Skeletal muscle satellite cell (primary cell): ENCODE data around the gene AGPAT3.

ENCODE experiments used
- H3K27me3 ChIP-seq: 2 replicates; pipeline ENCODE4 v1.7.0; 2013; ENCODE audit warnings: low read length; ENCODE audit not compliant: control insufficient read depth, insufficient read depth
- H3K36me3 ChIP-seq: 2 replicates; pipeline ENCODE4 v1.7.0; 2013; ENCODE audit warnings: mild to moderate bottlenecking, control low read depth, low read length; ENCODE audit not compliant: insufficient read depth
- H3K4me1 ChIP-seq: 2 replicates; pipeline ENCODE4 v1.7.0; 2013; ENCODE audit warnings: low read length; ENCODE audit not compliant: control insufficient read depth, insufficient read depth
- H3K4me2 ChIP-seq: 2 replicates; pipeline ENCODE4 v1.7.0; 2013; ENCODE audit warnings: mild to moderate bottlenecking, low read length
- H3K4me3 ChIP-seq: 2 replicates; pipeline ENCODE4 v1.7.0; 2013; ENCODE audit warnings: low read length
- H3K9ac ChIP-seq: 2 replicates; pipeline ENCODE4 v1.7.0; 2013; ENCODE audit warnings: mild to moderate bottlenecking, low read depth, low read length, moderate library complexity
- H3K9me3 ChIP-seq: replicated peaks from 2 replicates; pipeline ENCODE4 v1.7.0; 2013; ENCODE audit warnings: mild to moderate bottlenecking, control low read depth, low read length

The AGPAT3 gene

GRCh38 chr21:43991447-43991991 lies 126.5 kb downstream of the AGPAT3 start:
- Histone ChIP-seq H3K27me3 (peaks cover 3% of the 10 kb centered on the region), H3K9ac (no peak overlapping the region), H3K4me3 (no peak overlapping the region), H3K4me1 (peaks cover 5% of the 10 kb centered on the region), H3K9me3 (no peaks in the 10 kb centered on the region), H3K4me2 (no peak overlapping the region), H3K36me3 (no peaks in the 10 kb centered on the region)

- Histone ChIP-seq H3K4me2 (no peak overlapping the region), H3K9ac (no peak overlapping the region), H3K27me3 (no peaks in the 10 kb centered on the region), H3K4me3 (no peak overlapping the region), H3K36me3 (no peaks in the 10 kb centered on the region), H3K9me3 (no peaks in the 10 kb centered on the region), H3K4me1 (peaks cover 5% of the 10 kb centered on the region)
Measured at GRCh38 chr21:43992121-43992520, 127.1 kb downstream of the AGPAT3 start.

DNA sequence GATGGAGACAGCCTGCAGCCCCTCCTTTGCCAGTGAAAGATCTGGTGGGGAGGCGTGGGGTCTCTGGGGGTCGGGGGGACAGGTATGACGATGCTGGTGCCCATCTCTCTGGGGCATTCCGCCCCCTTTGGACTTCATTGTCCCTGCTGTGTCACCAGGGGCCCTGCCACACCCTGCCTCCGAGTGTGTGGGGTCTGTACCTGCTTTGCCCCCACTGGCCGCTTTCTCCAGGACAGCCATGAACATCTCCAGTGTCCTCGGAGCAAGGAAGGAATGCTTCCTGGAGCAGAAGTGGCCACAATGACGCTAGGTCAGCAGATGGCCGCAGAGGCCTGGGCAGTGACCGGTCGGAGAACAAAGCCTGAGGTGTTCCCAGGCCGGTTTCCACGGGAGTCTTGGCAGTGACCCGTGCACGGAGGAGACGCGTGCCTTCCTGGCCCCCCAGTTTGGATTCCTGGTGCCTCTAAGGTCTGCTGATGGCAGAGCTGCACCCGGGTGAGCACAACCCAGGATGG lies 128.5 kb downstream of the AGPAT3 start:
- no peak overlapping the region for H3K4me2 ChIP-seq
- H3K4me3 ChIP-seq: no peak overlapping the region
- peaks cover 9% of the 10 kb centered on the region for H3K4me1 ChIP-seq
- no peak overlapping the region for H3K9ac ChIP-seq
- no peaks in the 10 kb centered on the region for H3K27me3 ChIP-seq
- H3K36me3 ChIP-seq: no peaks in the 10 kb centered on the region
- H3K9me3 ChIP-seq: no peaks in the 10 kb centered on the region

GRCh38 chr21:43994085-43994484 lies 129.1 kb downstream of the AGPAT3 start:
- Histone ChIP-seq H3K4me1 (peaks cover 9% of the 10 kb centered on the region), H3K9ac (no peak overlapping the region), H3K27me3 (no peaks in the 10 kb centered on the region), H3K4me3 (no peak overlapping the region), H3K36me3 (no peaks in the 10 kb centered on the region), H3K4me2 (no peak overlapping the region), H3K9me3 (no peaks in the 10 kb centered on the region)

DNA sequence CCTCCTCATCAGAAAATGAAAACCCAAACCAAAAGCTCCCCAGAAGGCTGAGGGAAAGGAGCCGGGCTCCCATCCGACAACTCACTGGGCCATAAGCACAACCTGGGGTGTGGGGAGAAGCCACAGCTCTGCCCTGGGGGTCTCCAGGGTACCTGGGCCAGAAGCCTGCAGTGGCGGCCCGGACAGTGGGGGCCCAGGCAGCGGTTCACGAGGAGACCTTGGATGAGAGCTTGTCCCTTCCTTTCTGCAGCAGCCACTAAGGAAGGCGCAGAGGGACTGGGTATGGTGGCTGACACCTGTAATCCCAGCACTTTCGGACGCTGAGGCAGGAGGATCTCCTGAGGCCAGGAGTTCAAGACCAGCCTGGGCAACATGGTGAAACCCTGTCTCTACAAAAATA lies 129.6 kb downstream of the AGPAT3 start:
- no peak overlapping the region for H3K4me3 ChIP-seq
- no peak overlapping the region for H3K9ac ChIP-seq
- no peaks in the 10 kb centered on the region for H3K27me3 ChIP-seq
- no peak overlapping the region for H3K4me2 ChIP-seq
- no peaks in the 10 kb centered on the region for H3K9me3 ChIP-seq
- H3K4me1 ChIP-seq: peaks cover 9% of the 10 kb centered on the region
- no peaks in the 10 kb centered on the region for H3K36me3 ChIP-seq

- Histone ChIP-seq H3K4me1 (peaks cover 9% of the 10 kb centered on the region), H3K9ac (no peak overlapping the region), H3K9me3 (no peaks in the 10 kb centered on the region), H3K4me2 (no peak overlapping the region), H3K27me3 (no peaks in the 10 kb centered on the region), H3K36me3 (no peaks in the 10 kb centered on the region), H3K4me3 (no peak overlapping the region)
Measured at GRCh38 chr21:43995521-43996105, 130.6 kb downstream of the AGPAT3 start.

GRCh38 chr21:43997766-43998742 lies 133.0 kb downstream of the AGPAT3 start:
- Histone ChIP-seq H3K36me3 (no peaks in the 10 kb centered on the region), H3K4me2 (no peak overlapping the region), H3K9ac (no peak overlapping the region), H3K9me3 (no peaks in the 10 kb centered on the region), H3K4me1 (peaks cover 9% of the 10 kb centered on the region), H3K4me3 (no peak overlapping the region), H3K27me3 (no peaks in the 10 kb centered on the region)

DNA sequence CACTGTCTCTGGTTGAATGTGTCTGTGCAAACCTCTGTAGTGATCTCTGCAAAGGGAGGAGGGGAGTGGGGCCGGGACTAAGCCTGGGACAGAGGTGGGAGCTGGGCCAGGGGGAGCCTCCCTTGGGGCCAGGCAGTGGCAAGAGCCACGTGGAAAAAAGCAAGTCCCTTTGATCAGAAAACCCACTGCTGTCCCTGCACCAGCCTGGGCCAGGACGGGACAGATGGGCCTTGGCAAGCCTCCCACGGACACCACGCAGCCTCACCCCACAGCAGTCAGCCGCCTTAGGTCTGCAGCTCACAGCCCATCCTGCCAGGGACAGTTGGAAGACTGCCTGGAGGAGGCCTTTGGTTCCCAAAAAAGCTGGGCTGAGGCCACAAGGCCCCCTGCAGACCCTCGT lies 135.3 kb downstream of the AGPAT3 start:
- Histone ChIP-seq H3K27me3 (no peaks in the 10 kb centered on the region), H3K4me3 (no peak overlapping the region), H3K4me1 (peaks cover 4% of the 10 kb centered on the region), H3K9ac (no peak overlapping the region), H3K36me3 (no peaks in the 10 kb centered on the region), H3K9me3 (no peaks in the 10 kb centered on the region), H3K4me2 (no peak overlapping the region)

- Histone ChIP-seq H3K4me2 (no peak overlapping the region), H3K36me3 (no peaks in the 10 kb centered on the region), H3K4me3 (no peak overlapping the region), H3K9ac (no peak overlapping the region), H3K9me3 (no peaks in the 10 kb centered on the region), H3K27me3 (no peaks in the 10 kb centered on the region), H3K4me1 (peaks cover 24% of the 10 kb centered on the region)
Measured at GRCh38 chr21:44002511-44002910, 137.5 kb downstream of the AGPAT3 start.

DNA sequence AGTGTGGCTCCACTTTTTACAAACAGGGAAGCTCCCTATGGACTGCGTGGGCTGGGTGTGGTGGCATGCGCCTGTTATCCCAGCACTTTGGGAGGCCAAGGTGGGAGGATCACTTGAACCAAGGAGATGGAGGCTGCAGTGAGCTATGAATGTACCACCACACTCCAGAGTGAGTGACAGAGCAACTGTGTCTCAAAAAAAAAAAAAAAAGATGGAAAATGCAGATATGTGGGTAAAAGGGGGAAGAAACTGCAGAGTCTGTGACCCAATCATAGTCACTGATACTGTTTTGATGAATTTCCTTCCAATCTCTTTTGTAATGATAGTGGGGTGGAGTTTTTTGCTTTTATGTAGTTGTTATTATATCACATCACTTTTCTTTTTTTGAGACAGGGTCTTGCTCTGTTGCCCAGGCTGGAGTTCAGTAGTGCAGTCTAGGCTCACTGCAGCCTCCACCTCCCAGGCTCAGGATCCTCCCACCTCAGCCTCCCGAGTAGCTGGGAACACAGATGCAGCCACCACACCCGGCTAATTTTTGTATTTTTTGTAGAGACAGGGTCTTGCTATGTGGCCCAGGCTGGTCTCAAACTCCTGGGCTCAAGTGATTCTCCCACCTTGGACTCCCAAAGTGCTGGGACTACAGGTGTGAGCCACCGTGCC lies 138.4 kb downstream of the AGPAT3 start:
- Histone ChIP-seq H3K4me3 (no peak overlapping the region), H3K9me3 (no peaks in the 10 kb centered on the region), H3K4me1 (peaks cover 29% of the 10 kb centered on the region), H3K4me2 (no peak overlapping the region), H3K9ac (no peak overlapping the region), H3K36me3 (no peaks in the 10 kb centered on the region), H3K27me3 (no peaks in the 10 kb centered on the region)

- no peaks in the 10 kb centered on the region for H3K36me3 ChIP-seq
- H3K4me3 ChIP-seq: no peak overlapping the region
- no peak overlapping the region for H3K4me2 ChIP-seq
- no peaks in the 10 kb centered on the region for H3K9me3 ChIP-seq
- no peak overlapping the region for H3K9ac ChIP-seq
- no peaks in the 10 kb centered on the region for H3K27me3 ChIP-seq
- H3K4me1 ChIP-seq: peaks cover 29% of the 10 kb centered on the region
Measured at GRCh38 chr21:44005071-44005470, 140.0 kb downstream of the AGPAT3 start.
